H9 (cell line): ENCODE data around the gene CD226. TPM values are rescaled to one million over a fixed set of nuclear protein-coding genes. Genes with fewer than 3 reads are reported as not detected.

ENCODE experiments used
- DNase-seq: peaks from one replicate; pipeline ENCODE4 v3.0.0-alpha.2; 2017
- H2AFZ ChIP-seq: one replicate; pipeline ENCODE4 v1.6.1; 2013; ENCODE audit warnings: mild to moderate bottlenecking, low read length, control low read depth, moderate library complexity
- H2AK5ac ChIP-seq: 2 replicates; pipeline ENCODE4 v1.6.1; 2013; ENCODE audit warnings: low read length, control low read depth, mixed read lengths; ENCODE audit not compliant: insufficient read length
- H2BK120ac ChIP-seq: one replicate; pipeline ENCODE4 v1.6.1; 2013; ENCODE audit warnings: low read depth, mild to moderate bottlenecking, low read length, control low read depth, inconsistent platforms; ENCODE audit not compliant: poor library complexity, severe bottlenecking
- H2BK12ac ChIP-seq: 2 replicates; pipeline ENCODE4 v1.6.1; 2013; ENCODE audit warnings: low read length, control low read depth, mixed read lengths, low read depth; ENCODE audit not compliant: insufficient read length
- H2BK15ac ChIP-seq: 2 replicates; pipeline ENCODE4 v1.6.1; 2013; ENCODE audit warnings: low read depth, low read length, control low read depth
- H2BK20ac ChIP-seq: one replicate; pipeline ENCODE4 v1.6.1; 2013; ENCODE audit warnings: low read depth, mild to moderate bottlenecking, low read length, control low read depth, inconsistent platforms; ENCODE audit not compliant: poor library complexity, severe bottlenecking
- H2BK5ac ChIP-seq: 2 replicates; pipeline ENCODE4 v1.6.1; 2013; ENCODE audit warnings: low read length, control low read depth, mixed read lengths; ENCODE audit not compliant: insufficient read length
- H3K14ac ChIP-seq: 2 replicates; pipeline ENCODE4 v1.6.1; 2013; ENCODE audit warnings: low read length, control low read depth; ENCODE audit not compliant: insufficient read depth
- H3K18ac ChIP-seq: 2 replicates; pipeline ENCODE4 v1.6.1; 2013; ENCODE audit warnings: low read depth, mild to moderate bottlenecking, mixed read lengths, low read length, control low read depth; ENCODE audit not compliant: insufficient read length
- H3K23ac ChIP-seq: 2 replicates; pipeline ENCODE4 v1.6.1; 2013; ENCODE audit warnings: low read length, control low read depth, mixed read lengths, low read depth; ENCODE audit not compliant: insufficient read length
- H3K23me2 ChIP-seq: 2 replicates; pipeline ENCODE4 v1.6.1; 2013; ENCODE audit warnings: low read depth, mild to moderate bottlenecking, mixed read lengths, low read length, control low read depth; ENCODE audit not compliant: insufficient read length, poor library complexity, severe bottlenecking
- H3K27ac ChIP-seq: 2 replicates; pipeline ENCODE4 v1.5.1; 2013; ENCODE audit warnings: low read length, control low read depth, mixed read lengths, low read depth; ENCODE audit not compliant: insufficient read length
- H3K27me3 ChIP-seq: 2 replicates; pipeline ENCODE4 v1.6.1; 2013; ENCODE audit warnings: low read length, control low read depth, inconsistent platforms; ENCODE audit not compliant: insufficient read depth
- H3K4ac ChIP-seq: 2 replicates; pipeline ENCODE4 v1.6.1; 2013; ENCODE audit warnings: low read depth, mild to moderate bottlenecking, control low read depth, inconsistent platforms, low read length, moderate library complexity
- H3K4me1 ChIP-seq: 2 replicates; pipeline ENCODE4 v1.6.1; 2013; ENCODE audit warnings: low read length, control low read depth, inconsistent platforms; ENCODE audit not compliant: insufficient read depth
- H3K4me2 ChIP-seq: 2 replicates; pipeline ENCODE4 v1.6.1; 2013; ENCODE audit warnings: low read length, control low read depth, mixed read lengths; ENCODE audit not compliant: insufficient read length, insufficient read depth
- H3K56ac ChIP-seq: 2 replicates; pipeline ENCODE4 v1.6.1; 2013; ENCODE audit warnings: low read depth, mild to moderate bottlenecking, mixed read lengths, low read length, control low read depth; ENCODE audit not compliant: insufficient read length
- H3K79me1 ChIP-seq: 2 replicates; pipeline ENCODE4 v1.6.1; 2013; ENCODE audit warnings: low read depth, mild to moderate bottlenecking, moderate library complexity, low read length, control low read depth, inconsistent platforms; ENCODE audit not compliant: insufficient read depth, poor library complexity, severe bottlenecking
- H3K79me2 ChIP-seq: 2 replicates; pipeline ENCODE4 v1.6.1; 2013; ENCODE audit warnings: low read length, control low read depth, inconsistent platforms; ENCODE audit not compliant: insufficient read depth
- H3K9ac ChIP-seq: 2 replicates; pipeline ENCODE4 v1.6.1; 2013; ENCODE audit warnings: low read length, control low read depth, mixed read lengths; ENCODE audit not compliant: insufficient read length; ENCODE audit errors: extremely low read depth
- H3K9me3 ChIP-seq: one replicate; pipeline ENCODE4 v1.6.1; 2013; ENCODE audit warnings: low read depth, low read length, inconsistent platforms; ENCODE audit not compliant: control insufficient read depth
- H3T11ph ChIP-seq: one replicate; pipeline ENCODE4 v1.6.1; 2013; ENCODE audit warnings: mild to moderate bottlenecking, low read length, control low read depth, inconsistent platforms
- H4K20me1 ChIP-seq: one replicate; pipeline ENCODE4 v1.6.1; 2013; ENCODE audit not compliant: control insufficient read depth, insufficient read length, insufficient read depth
- H4K5ac ChIP-seq: 2 replicates; pipeline ENCODE4 v1.6.1; 2013; ENCODE audit warnings: low read depth, mild to moderate bottlenecking, mixed read lengths, low read length, control low read depth; ENCODE audit not compliant: insufficient read length
- H4K8ac ChIP-seq: replicated peaks from 2 replicates; pipeline ENCODE4 v1.6.1; 2013; ENCODE audit warnings: low read length, control low read depth, mixed read lengths, low read depth; ENCODE audit not compliant: insufficient read length
- H4K91ac ChIP-seq: 2 replicates; pipeline ENCODE4 v1.6.1; 2013; ENCODE audit warnings: low read depth, mild to moderate bottlenecking, moderate library complexity, mixed read lengths, low read length, control low read depth; ENCODE audit not compliant: insufficient read length
- H3K27ac Mint-ChIP-seq, 3 experiments: 2 replicates in 2 of 3; 3 replicates in 1 of 3; pipeline ENCODE4 v1.8.0; 2020 to 2021; ENCODE audit warnings: mixed read lengths in 3 of 3, mild to moderate bottlenecking in 1 of 3, moderate library complexity in 1 of 3
- H3K27me3 Mint-ChIP-seq: 2 replicates; pipeline ENCODE4 v1.8.0; 2021; ENCODE audit warnings: low read depth, mild to moderate bottlenecking, moderate library complexity, mixed read lengths
- H3K36me3 Mint-ChIP-seq, 3 experiments: 2 replicates in 2 of 3; 3 replicates in 1 of 3; pipeline ENCODE4 v1.8.0; 2020 to 2021; ENCODE audit warnings: low read depth in 3 of 3, mixed read lengths in 3 of 3; ENCODE audit not compliant: insufficient read depth in 1 of 3
- H3K4me1 Mint-ChIP-seq, 2 experiments: 2 replicates each; pipeline ENCODE4 v1.8.0; 2020; ENCODE audit warnings: mixed read lengths in 2 of 2
- H3K4me3 Mint-ChIP-seq, 2 experiments: 2 replicates in 1 of 2; 3 replicates in 1 of 2; pipeline ENCODE4 v1.8.0; 2020 to 2021; ENCODE audit warnings: mild to moderate bottlenecking in 2 of 2, mixed read lengths in 2 of 2, moderate library complexity in 1 of 2
- H3K9me3 Mint-ChIP-seq, 2 experiments: 2 replicates in 1 of 2; 3 replicates in 1 of 2; pipeline ENCODE4 v1.8.0; 2020; ENCODE audit warnings: mild to moderate bottlenecking in 2 of 2, mixed read lengths in 2 of 2, moderate library complexity in 1 of 2
- CTCF ChIP-seq: fragments of 200-600 bp; sonication (generic); conservative IDR thresholded peaks from 3 replicates; pipeline ENCODE4 v1.8.0; 2021; ENCODE audit warnings: antibody characterized with exemption, mild to moderate bottlenecking
- WGBS: extraction: QIAGEN DNeasy Blood & Tissue Kit; methylation state at CpG from one replicate; pipeline ENCODE4 v1.1.7; 2013; ENCODE audit warnings: missing lambda C conversion rate, low lambda C conversion rate, mixed read lengths; ENCODE audit not compliant: insufficient read length; ENCODE audit errors: extremely low coverage; 5-methylcytosine and 5-hydroxymethylcytosine counted together
- total RNA-seq: library from RNA; stranded (reverse); gene quantifications from 2 replicates; pipeline ENCODE4 v1.2.1, GENCODE V29; 2021

Gene CD226
- total RNA-seq, 1 experiment from 2014 or later: not detected

GRCh38 chr18:69944436-69944835, 3.2 kb downstream of the CD226 start:
- H2AFZ ChIP-seq: no peak overlapping the region
- no peak overlapping the region for H2BK15ac ChIP-seq
- H3K79me1 ChIP-seq: no peaks in the 10 kb centered on the region
- no peak overlapping the region for H3K18ac ChIP-seq
- H3K23ac ChIP-seq: no peak overlapping the region
- no peak overlapping the region for H4K8ac ChIP-seq
- TF ChIP-seq CTCF: no peak
- no peaks in the 10 kb centered on the region for H4K20me1 ChIP-seq
- no peak overlapping the region for H3K9ac ChIP-seq
- no peak overlapping the region for H3K56ac ChIP-seq
- no peaks in the 10 kb centered on the region for H3K79me2 ChIP-seq
- peak overlapping the region in 1 of 3 experiments; percentile 59; a peak in 2 of 7 replicates for H3K27ac Mint-ChIP-seq
- no peak overlapping the region for H4K5ac ChIP-seq
- H3K4me1 ChIP-seq: no peaks in the 10 kb centered on the region; the same call in 1 of the 2 replicates
- no peak overlapping the region for H3K4me3 Mint-ChIP-seq
- no peak overlapping the region for H2BK5ac ChIP-seq
- no peak overlapping the region for H2BK120ac ChIP-seq
- no peak overlapping the region for H2BK12ac ChIP-seq
- H3K23me2 ChIP-seq: no peaks in the 10 kb centered on the region
- no peak for DNase-seq
- no peak overlapping the region for H4K91ac ChIP-seq
- H3K4ac ChIP-seq: no peak overlapping the region
- no CpG with 5 or more reads among the region's 2 CpGs for WGBS
- H3K9me3 ChIP-seq: no peaks in the 10 kb centered on the region
- H3K27me3 ChIP-seq: no peaks in the 10 kb centered on the region
- peaks cover 14 to 19% of the 10 kb centered on the region in 2 experiments for H3K4me1 Mint-ChIP-seq
- no peak overlapping the region for H3K4me2 ChIP-seq
- H3K9me3 Mint-ChIP-seq: peaks cover 5 to 13% of the 10 kb centered on the region in 2 experiments; a peak in 4 of 5 replicates
- H3K27ac ChIP-seq: no peak overlapping the region
- H2AK5ac ChIP-seq: no peak overlapping the region
- no peak overlapping the region for H2BK20ac ChIP-seq
- no peak overlapping the region for H3K14ac ChIP-seq
- no peak overlapping the region for H3T11ph ChIP-seq
- peaks cover 2 to 16% (median 6%) of the 10 kb centered on the region in 3 experiments; a peak in 5 of 7 replicates for H3K36me3 Mint-ChIP-seq
- H3K27me3 Mint-ChIP-seq: no peaks in the 10 kb centered on the region; the same call in 1 of the 2 replicates
